GM12864 (cell line): ENCODE results near the gene OR6T1.

Source experiments
- DNase-seq: peaks from one replicate; pipeline ENCODE4 v3.0.0-alpha.2; 2011; ENCODE audit warnings: low read depth
- H3K4me3 ChIP-seq: 2 replicates; pipeline ENCODE4 v1.5.1; 2011; ENCODE audit warnings: mild to moderate bottlenecking, low read depth, low read length, control low read depth
- CTCF ChIP-seq: IDR thresholded peaks from 2 replicates; pipeline ENCODE4 v1.5.1; 2011; ENCODE audit warnings: low read depth, mild to moderate bottlenecking, moderate library complexity, low read length, control low read depth, inconsistent platforms; ENCODE audit errors: missing control alignments

The OR6T1 gene

GRCh38 chr11:123943738-123944137, at the start of gene OR6T1:
TSS of gene OR6T1 (minus strand) at chr11:123943838. CDS start at chr11:123943838, 0 bp downstream.
- no peak within 1 kb of the TSS for H3K4me3 ChIP-seq
- DNase-seq: no peak
- no peak for TF ChIP-seq CTCF

- DNase-seq: no peak
- H3K4me3 ChIP-seq: no peak overlapping the region
- TF ChIP-seq CTCF: no peak
These were observed 35.7 kb upstream of the OR6T1 start for GRCh38 chr11:123979311-123979710.

GRCh38 chr11:123977731-123978347, 34.2 kb upstream of the OR6T1 start, which contains the start of gene OR10S1:
TSS of gene OR10S1 (minus strand) at chr11:123977781. CDS start at chr11:123977664, 117 bp downstream.
- TF ChIP-seq CTCF: no peak
- no peak for DNase-seq
- no peak within 1 kb of the TSS for H3K4me3 ChIP-seq

GRCh38 chr11:123976770-123977560, 33.3 kb upstream of the OR6T1 start:
- DNase-seq: no peak
- no peak overlapping the region for H3K4me3 ChIP-seq
- no peak for TF ChIP-seq CTCF

- TF ChIP-seq CTCF: no peak
- H3K4me3 ChIP-seq: no peak overlapping the region
- DNase-seq: no peak
These were observed 30.2 kb upstream of the OR6T1 start for GRCh38 chr11:123973816-123974215.

- TF ChIP-seq CTCF: no peak
These were observed 13.1 kb upstream of the OR6T1 start for GRCh38 chr11:123956752-123957151.

GRCh38 chr11:123945132-123945531, 1.5 kb upstream of the OR6T1 start:
- H3K4me3 ChIP-seq: no peak overlapping the region
- TF ChIP-seq CTCF: no peak
- no peak for DNase-seq

More at GRCh38 chr11:123956752-123957151, 13.1 kb upstream of the OR6T1 start:
- no peak overlapping the region for H3K4me3 ChIP-seq
- DNase-seq: no peak
